GM18508 (cell line): ENCODE measurements around the gene TYMP.

Experiments
- ATAC-seq: cut with Tn5 transposase; IDR thresholded peaks from one replicate; pipeline ENCODE4 v1.9.1; 2021; ENCODE audit warnings: moderate number of reproducible peaks; ENCODE audit not compliant: insufficient read depth, unreplicated experiment

TYMP gene

GRCh38 chr22:50529897-50530579 lies at the start of gene TYMP:
TYMP (minus strand) TSS chr22:50530012; CDS start chr22:50529709, 303 bp downstream.
- ATAC-seq, result no peak

DNA sequence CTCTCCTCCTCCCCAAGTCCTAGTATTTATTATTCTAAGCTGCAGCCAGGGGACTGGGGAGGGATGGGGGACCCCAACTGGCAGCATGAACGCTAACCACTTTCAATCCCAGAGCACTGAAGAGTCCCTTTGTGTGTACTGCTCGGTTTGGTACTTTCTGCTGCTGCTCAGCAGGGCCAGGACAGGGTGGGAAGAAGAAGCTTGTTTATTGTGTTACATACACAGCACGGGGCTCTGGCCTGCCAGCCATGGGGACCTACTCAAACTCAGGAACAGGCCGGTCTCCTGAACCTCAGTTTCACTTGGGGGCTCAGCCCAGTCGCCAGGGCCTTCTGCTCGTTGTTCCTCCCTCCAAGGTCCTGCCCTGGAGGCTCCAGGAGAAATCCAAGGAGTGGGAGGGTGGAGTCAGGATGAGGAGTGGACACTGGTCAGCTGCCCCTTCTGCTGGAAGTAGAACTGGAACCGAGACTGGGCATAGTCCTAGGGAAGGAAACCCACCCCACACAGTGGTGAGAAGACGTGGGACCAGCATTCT lies 49.0 kb upstream of the TYMP start:
- no peak for ATAC-seq

- ATAC-seq, result no peak
Measured at GRCh38 chr22:50577987-50578775, 48.4 kb upstream of the TYMP start, which contains the start of gene CPT1B. CPT1B (minus strand) TSS chr22:50578427; CDS start chr22:50577915, 512 bp downstream.

- ATAC-seq, result no peak
Measured at GRCh38 chr22:50577697-50577986, 47.8 kb upstream of the TYMP start.

GRCh38 chr22:50576806-50577696 lies 47.2 kb upstream of the TYMP start:
- ATAC-seq, result no peak

- no peak for ATAC-seq
Measured at GRCh38 chr22:50576070-50576469, 46.3 kb upstream of the TYMP start.

DNA sequence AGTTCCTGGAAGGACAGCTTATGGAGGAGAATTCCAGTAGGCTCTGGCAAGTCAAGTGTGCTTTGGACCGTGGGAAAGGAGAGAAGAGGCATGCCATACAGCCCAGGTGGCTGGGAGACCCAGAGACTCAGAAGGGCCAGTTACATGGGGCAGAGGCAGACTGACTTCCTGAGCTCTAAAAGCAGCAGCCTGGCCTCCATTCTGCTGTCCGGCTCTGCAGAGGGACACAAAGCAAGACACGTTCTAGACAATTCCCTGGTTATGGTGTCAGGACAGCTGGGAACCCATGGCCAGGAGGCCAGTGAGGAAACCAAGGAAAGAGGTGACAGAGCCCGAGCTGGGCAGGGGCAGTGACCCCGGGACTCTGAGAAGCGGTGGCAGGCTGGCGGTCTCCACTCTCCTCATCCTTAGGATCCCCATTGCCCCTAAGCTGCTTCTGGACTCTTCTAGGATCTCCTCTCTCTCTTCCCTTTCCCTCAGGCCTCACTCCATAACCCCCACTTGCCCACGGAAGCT lies 45.7 kb upstream of the TYMP start:
- ATAC-seq, result no peak

GRCh38 chr22:50574383-50574755 lies 44.6 kb upstream of the TYMP start:
- ATAC-seq, result no peak

DNA sequence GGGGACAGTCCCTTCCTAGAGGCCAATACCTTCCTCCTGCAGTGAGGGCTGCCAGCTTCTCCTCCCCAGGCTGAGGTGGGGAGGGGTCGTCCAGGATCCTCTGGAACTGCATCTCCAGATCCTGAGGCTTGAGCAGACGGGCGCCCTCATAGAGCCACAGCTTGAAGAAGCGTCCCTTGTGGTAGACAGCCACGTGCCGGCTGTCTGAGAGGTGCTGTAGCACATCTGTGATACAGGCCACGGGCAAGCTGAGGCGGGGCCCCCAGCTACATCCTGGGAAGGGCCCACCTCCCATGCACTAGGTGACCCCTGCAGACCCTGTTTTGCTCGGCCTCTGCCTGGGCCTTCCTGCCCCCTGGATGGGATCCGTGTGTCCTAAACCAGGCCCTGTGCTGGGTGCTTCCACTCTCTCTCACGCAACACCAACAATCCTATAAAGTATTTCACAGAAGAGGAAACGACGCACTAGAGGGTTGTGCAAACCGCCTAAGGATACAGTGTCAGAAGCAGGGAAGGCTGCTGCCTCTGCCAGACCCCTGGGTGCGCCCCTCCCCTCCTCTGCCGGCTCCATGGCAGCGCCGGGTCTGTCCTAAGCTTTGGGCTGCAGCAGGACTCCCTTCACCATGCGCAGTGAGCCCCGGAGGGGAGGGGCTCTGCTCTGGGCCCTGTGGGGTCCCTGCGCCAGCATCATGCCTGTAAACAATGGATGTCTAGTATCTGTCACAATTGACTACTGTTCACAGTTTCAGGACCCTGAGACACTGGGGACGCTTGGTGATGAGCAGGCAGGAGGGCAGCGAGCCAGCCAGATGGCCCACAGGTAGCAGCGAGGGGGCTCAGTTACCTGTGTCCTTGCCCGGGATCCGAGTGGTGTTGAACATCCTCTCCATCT lies 43.9 kb upstream of the TYMP start:
- no peak for ATAC-seq

- no peak for ATAC-seq
Measured at GRCh38 chr22:50572965-50573364, 43.2 kb upstream of the TYMP start.

DNA sequence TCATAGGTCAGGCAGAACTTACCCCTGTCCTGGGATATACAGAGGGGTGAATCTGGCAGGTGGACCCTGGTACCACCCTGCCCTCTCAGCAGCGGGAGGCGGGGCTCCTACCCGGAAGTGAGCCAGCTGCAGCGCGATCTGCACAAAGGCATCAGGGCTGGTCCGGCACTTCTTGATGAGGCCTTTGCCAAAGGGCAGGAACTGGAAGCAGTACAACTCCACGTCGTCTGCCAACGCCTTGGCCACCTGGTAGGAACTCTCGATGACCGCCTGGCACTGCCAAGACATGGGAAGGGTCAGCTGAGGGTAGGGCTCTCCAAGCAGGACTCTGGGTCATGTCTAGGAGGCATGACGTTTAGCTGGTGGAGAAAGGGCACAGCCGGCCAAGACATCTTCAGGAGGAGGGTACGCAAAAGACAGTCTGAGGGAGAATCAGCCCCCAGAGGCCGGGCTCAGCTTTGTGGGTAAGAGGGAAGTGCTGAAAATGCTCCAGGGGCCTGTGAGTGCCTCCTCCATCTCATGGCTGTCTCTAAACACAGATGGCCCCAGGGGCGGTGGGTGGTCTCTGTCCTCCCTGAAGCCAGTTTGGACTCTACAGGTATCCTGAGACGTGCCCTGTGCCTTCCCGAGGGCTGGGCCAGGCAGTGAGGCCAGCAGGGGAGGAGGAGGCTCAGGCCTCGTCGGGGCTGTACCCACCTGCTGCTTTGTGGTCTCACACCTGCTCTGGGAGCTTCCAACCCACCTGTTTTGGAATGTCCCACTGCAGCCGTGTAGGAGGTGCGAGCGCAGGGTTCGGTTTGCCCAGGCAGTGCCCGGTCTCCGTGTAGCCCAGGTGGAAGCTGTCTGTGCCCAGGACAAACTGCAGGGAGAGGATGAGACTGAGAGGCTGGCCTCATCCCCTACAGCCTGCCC lies 41.7 kb upstream of the TYMP start:
- no peak for ATAC-seq

- no peak for ATAC-seq
Measured at GRCh38 chr22:50570861-50571260, 41.0 kb upstream of the TYMP start.

DNA sequence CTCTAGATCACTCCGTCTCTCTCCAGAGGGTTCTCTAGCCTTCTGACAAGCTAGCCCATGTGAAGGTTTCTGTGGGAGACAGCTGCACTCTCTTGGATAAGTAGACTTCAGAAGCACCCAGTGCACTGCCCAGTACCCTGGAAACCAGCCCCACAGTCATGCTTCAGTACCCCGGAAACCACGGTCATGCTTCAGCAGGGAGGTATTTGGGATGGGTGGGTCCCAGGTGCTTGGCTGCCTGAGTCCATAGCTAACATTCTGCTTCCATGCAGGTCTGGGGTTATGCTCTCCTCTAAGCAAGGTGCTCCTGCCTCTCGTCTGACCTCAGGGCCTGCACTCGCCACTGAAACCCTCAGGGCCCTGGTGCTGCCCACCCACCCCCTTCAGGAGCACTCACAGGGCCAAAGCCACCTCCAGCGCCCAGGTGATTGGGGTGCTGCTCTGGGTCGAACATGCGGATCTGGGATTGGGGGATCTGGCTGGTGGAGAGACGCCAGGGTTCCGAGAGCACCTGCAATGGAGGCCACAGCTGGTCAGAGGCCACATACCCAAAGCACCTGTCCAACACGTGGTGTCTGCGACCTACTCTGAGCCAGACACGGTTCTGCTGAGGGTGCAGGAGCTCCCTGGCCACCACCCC lies 40.2 kb upstream of the TYMP start:
- ATAC-seq, result no peak

- no peak for ATAC-seq
Measured at GRCh38 chr22:50569041-50569459, 39.2 kb upstream of the TYMP start.

DNA sequence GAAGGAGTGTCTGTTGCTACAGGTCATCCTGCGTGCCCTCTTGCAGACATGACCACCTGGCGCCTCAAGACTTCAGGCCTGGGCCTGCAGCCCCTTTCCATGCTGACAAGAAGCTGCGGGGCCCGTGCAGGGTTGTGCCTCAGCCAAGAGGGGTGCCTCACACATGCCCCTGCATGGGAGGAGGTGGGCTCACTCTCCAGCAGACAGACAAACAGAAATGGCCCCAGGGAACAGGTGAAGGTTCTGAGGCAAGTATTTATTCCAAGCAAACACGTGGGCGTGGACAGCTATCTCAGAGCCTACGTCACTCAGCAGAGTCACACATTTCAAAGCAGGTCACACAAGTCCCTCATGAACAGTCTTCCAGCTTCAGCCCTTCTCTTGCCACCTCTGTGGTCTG lies 38.8 kb upstream of the TYMP start:
- ATAC-seq, result no peak

- no peak for ATAC-seq
Measured at GRCh38 chr22:50567721-50568252, 38.0 kb upstream of the TYMP start.

DNA sequence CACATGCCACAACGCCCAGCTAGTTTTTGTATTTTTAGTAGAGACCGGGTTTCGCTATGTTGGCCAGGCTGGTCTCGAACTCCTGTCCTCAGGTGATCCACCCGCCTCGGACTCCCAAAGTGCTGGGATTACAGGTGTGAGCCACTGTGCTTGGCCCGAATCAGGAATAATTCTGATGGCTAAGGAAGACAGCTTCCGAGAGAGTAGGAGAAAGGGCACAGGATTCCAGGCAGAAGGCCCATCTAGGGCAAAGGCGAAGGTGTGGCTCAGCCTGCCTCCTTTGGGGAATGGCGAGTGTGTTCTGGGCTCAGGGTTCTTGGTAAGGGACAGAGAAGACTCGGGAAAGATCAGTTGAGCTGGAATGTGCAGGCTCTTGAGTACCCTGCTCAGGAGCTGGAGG lies 34.5 kb upstream of the TYMP start:
- ATAC-seq, result no peak
